GM20000 (cell line): Measurements from ENCODE around the gene POLE.

Experiments
- DNase-seq: peaks from one replicate; pipeline ENCODE4 v3.0.0; 2012; ENCODE audit warnings: low spot score
- TF ChIP-seq, protein P1 (sequence below): IDR thresholded peaks from 2 replicates; pipeline ENCODE4 v1.5.1; 2012; ENCODE audit warnings: mild to moderate bottlenecking, control low read depth; ENCODE audit errors: extremely low read depth, missing control alignments

The POLE gene

DNA sequence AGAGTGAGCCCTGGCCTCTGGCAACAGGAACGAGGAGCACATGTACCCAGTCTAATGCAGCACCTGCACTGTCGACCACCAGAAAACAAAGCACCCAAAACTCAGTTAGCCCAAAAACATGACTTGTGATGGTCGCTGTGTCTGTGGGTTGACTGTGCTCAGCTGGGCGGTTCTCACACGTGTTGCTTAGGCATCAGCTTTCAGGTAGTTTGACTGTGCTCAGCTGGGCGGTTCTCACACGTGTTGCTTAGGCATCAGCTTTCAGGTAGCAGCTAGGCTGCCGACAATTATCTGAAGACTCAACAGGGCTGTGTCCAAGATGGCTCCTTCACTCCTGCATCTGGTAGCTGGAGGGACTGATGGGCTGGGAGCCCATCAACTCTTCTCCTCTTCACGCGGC is 75.5 kb downstream of the POLE start:
- DNase-seq = no peak
- TF ChIP-seq, protein P1, sequence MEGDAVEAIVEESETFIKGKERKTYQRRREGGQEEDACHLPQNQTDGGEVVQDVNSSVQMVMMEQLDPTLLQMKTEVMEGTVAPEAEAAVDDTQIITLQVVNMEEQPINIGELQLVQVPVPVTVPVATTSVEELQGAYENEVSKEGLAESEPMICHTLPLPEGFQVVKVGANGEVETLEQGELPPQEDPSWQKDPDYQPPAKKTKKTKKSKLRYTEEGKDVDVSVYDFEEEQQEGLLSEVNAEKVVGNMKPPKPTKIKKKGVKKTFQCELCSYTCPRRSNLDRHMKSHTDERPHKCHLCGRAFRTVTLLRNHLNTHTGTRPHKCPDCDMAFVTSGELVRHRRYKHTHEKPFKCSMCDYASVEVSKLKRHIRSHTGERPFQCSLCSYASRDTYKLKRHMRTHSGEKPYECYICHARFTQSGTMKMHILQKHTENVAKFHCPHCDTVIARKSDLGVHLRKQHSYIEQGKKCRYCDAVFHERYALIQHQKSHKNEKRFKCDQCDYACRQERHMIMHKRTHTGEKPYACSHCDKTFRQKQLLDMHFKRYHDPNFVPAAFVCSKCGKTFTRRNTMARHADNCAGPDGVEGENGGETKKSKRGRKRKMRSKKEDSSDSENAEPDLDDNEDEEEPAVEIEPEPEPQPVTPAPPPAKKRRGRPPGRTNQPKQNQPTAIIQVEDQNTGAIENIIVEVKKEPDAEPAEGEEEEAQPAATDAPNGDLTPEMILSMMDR = no peak

DNA sequence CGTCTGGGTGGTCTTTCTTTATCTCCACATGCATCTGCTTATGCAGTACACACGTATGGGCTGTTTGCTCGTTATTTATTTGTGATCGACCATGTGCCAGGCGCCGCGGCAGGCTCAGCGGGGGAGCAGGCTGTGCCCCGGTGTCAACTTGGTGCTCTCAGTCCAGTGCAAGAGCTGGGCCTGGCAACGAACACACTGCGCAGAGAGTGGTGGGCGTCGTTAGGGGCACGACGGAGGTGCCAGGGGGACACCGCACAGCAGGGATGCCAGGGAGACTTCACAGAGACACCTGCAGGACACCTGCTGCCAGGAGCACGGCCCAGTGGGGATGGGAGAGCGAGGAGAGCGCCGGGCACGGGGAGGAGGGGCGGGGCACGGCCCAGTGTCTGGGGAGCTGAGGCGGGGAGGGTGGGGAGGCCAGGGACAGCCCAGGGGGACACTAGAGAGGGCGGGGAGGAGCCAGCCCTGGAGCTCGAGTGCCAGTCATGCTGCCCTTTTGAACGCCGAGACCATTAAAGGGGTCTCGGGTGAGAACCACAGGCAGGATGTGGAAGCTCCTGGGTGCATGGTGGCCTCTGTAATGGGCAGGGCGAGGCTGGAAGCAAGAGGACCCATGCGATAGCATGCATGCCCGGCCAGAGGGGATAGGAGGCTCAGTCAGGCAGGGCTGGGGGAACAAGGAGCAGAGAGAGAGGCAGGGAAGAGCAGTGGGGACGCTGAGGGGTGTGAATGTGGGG is 76.1 kb downstream of the POLE start:
- TF ChIP-seq, protein P1 = no peak
- no peak for DNase-seq

DNA sequence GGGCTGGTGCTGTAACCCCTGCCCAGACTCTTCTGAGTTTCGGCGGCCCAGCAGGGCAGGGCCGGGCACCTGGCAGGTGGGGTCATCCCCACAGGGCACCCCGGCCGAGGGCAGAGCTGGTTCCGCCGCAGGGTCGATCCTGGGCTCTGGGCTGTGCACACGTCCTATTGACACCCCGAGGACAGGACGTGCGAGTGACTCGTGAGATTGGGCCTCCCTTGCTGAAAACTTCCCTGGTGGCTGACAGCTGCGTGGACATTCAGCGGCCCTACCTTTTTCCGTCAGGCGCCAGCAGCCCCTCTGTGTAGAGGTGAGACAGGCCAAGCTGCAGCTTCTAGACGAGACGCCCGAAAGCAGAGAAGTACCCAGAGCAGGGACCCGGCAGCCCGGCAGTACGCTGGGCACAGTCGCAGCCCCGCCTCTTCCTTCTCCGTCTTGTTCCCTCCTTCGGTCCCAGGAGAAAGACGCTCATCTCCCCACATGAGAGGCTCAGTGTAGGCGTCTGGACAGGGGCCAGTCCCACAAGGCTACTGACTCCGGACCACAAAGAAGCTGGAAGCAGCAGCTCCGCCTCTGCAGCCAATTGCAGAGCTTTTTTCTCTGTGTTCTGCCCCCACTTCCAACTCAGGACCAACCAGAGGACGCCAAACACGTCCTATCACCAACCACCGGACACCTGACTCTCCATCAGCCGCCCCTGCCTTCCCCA is 76.9 kb downstream of the POLE start, which contains the start of gene LRCOL1:
LRCOL1 (minus strand) TSS at position 532 of the 709 bp plus-strand sequence. CDS start 4,331 bp downstream, outside the sequence.
- DNase-seq = no peak
- TF ChIP-seq, protein P1 = no peak

DNA sequence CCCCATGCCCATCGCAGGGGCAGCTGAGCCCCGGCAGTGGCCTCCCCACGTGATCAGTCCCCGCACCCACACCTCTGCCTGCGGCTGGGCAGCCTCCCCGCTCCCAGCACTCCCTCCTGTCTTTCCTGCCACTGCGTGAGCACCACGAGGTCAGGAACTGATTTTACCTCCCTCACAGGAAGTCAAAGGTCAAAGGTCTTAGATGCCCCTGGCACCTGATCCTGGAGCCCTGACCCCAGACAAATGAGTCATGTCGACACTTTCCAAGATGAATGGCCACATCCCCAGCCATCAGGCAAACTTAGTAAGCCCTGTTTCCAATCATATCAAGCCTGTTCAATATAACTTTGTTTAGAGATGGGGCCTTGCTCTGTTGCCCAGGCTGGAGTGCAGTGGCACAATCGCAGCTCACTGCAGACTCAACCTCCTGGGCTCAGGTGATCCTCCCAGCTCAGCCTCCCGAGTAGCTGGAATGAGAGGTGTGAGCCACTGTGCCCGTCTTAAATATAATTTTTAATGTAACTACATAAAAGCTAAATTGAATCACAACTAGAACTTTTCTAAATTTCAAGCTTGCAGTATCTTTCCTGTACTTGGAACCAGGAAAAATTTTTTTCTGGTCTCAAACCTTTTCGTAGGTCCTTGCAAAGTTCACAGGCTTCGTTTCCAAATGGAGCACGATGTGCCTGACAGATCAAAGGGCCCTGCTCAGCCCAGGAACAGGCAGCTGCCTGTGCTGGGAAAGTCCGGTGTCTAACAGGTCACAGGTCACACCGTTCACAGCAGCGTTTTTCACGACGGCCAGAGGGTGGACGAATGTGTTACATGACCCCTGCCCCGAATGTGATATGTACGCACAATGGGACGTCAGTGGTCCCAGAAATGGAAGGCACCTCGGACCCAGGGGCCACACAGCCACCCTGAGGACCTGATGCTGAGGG is 78.6 kb downstream of the POLE start:
- no peak for DNase-seq
- TF ChIP-seq, protein P1 = no peak

DNA sequence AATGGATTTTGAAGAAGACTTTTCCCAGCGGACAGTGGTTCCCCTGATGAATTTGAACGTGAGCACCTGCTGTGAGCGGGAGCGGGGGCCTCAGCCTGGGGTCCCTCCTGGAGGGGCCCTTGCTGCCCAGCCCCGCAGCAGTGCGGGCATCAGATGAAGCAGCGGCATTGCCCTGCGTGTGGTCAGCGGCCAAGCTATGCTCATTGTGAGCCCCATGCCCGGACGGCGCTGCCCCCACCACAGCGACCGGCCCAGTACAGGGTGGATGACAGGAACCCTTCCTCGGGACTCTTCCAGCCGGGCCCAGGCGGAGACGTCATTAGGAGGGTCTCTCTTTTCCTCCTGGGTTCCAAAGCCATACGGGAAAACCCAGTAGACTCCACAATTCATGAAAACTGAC is 80.2 kb downstream of the POLE start:
- DNase-seq = no peak
- TF ChIP-seq, protein P1 = no peak

DNA sequence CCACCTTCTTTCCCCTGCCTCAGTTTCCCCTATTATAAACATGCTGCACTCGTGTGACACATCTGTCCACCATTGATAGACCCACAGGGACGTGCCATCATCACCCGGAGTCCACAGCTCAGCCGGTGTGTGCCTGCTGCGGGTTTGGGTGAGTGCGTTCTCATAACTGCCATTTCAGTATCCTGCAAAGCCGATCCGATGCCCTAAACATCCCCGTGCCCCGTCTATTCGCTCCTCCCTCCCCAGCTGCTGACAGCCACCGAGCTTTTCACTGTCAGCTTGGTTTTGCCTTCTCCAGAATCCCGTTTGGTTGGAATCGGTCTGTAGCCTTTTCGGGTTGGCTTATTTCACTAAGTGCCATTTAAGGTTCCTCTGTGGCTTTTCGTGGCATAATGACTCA is 80.7 kb downstream of the POLE start:
- TF ChIP-seq, protein P1 = no peak
- no peak for DNase-seq

DNA sequence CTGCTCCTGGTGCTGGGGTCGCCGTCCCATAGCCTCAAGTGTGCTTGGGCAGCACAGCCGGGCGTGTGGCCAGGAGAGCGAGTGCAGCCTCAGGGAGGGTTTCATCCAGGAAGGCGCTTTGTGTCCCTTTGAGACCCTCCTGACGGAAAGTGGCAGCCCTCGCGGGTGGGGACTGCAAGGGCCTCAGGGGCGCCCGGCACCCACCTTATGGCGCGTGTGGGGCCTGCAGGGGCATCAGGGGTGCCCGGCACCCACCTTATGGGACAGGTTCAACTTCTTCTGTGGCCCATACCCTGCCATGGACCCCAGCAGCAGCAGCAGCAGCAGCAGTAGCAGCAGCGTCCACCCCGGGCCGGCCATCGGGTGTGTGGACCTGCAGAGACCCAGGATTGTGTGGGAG is 81.2 kb downstream of the POLE start:
- TF ChIP-seq, protein P1 = no peak

More for the DNA sequence above, 81.2 kb downstream of the POLE start:
- no peak for DNase-seq
